PFSK-1 (cell line): ENCODE data around the gene CFAP299.

ENCODE experiments used
- FOXP2 ChIP-seq: optimal IDR thresholded peaks from 2 replicates; pipeline ENCODE3; 2011; ENCODE audit warnings: borderline replicate concordance, control low read depth, inconsistent platforms; ENCODE audit not compliant: insufficient read depth; ENCODE audit errors: extremely low read length, extremely low read depth
- POLR2AphosphoS5 ChIP-seq: IDR thresholded peaks from 2 replicates; pipeline ENCODE4 v1.6.1; 2012; ENCODE audit warnings: low read depth, mild to moderate bottlenecking, control low read depth, low read length, moderate library complexity
- SIN3A ChIP-seq: IDR thresholded peaks from 2 replicates; pipeline ENCODE4 v1.6.1; 2012; ENCODE audit warnings: mild to moderate bottlenecking, low read length, moderate library complexity, borderline replicate concordance; ENCODE audit not compliant: insufficient read depth
- TAF1 ChIP-seq: IDR thresholded peaks from 2 replicates; pipeline ENCODE4 v1.6.1; 2012; ENCODE audit warnings: low read length, control low read depth, borderline replicate concordance; ENCODE audit not compliant: insufficient read depth
- TF ChIP-seq, protein P1 (sequence below), 2 experiments: IDR thresholded peaks; 2 replicates each; pipeline versions ENCODE4 v1.6.1 to v1.8.0; 2011 to 2012; ENCODE audit warnings: low read depth in 2 of 2, low read length in 2 of 2, control low read depth in 1 of 2, inconsistent platforms in 1 of 2, mild to moderate bottlenecking in 1 of 2, moderate library complexity in 1 of 2; ENCODE audit not compliant: insufficient read depth in 1 of 2

CFAP299 gene

DNA sequence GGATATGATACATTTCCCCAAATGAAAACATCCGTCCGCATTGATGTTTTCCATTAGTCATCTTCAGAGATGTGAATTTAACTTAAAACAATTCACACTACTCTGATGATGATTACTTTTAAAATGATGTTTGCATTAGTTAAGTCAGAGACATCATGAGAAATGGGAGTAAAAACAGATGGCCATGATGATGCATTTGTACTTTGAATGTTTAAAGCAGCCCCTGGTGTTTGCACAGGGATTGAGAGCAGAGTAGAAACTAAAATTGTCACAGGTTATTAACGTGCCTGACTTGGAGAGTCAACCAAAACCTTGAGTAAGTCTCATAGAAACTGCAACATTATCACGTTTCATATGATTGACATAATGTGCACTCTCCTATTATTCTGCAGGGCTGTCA lies 117.2 kb downstream of the CFAP299 start:
- TF ChIP-seq SIN3A = no peak
- no peak for TF ChIP-seq POLR2AphosphoS5
- no peak for TF ChIP-seq FOXP2
- TF ChIP-seq, protein P1, sequence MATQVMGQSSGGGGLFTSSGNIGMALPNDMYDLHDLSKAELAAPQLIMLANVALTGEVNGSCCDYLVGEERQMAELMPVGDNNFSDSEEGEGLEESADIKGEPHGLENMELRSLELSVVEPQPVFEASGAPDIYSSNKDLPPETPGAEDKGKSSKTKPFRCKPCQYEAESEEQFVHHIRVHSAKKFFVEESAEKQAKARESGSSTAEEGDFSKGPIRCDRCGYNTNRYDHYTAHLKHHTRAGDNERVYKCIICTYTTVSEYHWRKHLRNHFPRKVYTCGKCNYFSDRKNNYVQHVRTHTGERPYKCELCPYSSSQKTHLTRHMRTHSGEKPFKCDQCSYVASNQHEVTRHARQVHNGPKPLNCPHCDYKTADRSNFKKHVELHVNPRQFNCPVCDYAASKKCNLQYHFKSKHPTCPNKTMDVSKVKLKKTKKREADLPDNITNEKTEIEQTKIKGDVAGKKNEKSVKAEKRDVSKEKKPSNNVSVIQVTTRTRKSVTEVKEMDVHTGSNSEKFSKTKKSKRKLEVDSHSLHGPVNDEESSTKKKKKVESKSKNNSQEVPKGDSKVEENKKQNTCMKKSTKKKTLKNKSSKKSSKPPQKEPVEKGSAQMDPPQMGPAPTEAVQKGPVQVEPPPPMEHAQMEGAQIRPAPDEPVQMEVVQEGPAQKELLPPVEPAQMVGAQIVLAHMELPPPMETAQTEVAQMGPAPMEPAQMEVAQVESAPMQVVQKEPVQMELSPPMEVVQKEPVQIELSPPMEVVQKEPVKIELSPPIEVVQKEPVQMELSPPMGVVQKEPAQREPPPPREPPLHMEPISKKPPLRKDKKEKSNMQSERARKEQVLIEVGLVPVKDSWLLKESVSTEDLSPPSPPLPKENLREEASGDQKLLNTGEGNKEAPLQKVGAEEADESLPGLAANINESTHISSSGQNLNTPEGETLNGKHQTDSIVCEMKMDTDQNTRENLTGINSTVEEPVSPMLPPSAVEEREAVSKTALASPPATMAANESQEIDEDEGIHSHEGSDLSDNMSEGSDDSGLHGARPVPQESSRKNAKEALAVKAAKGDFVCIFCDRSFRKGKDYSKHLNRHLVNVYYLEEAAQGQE (IDR thresholded peaks at IDR 0.05; ENCODE audit: insufficient read depth in 1 of 2, low read depth in 2 of 2, low read length in 2 of 2) = no peak
- no peak for TF ChIP-seq TAF1

DNA sequence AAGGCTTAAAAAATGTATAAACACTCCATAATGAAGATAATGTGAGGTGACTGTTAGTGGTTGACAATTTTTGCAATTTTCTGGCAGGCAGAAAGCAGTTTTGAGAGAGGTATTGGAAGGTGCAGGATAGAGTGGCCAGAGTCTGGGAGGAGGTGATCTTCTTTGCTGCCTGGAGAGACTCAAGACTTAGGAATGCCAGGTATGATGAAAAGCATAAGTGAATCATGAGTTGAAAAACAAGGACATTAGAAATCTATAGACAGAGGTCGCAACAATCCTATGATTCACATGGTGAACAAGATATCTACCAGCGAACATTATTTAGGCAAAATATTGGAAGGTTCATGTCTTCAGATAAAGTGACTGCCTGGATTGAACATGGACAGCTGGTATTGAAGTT lies 118.5 kb downstream of the CFAP299 start:
- TF ChIP-seq FOXP2 (no peak), SIN3A (no peak)

DNA sequence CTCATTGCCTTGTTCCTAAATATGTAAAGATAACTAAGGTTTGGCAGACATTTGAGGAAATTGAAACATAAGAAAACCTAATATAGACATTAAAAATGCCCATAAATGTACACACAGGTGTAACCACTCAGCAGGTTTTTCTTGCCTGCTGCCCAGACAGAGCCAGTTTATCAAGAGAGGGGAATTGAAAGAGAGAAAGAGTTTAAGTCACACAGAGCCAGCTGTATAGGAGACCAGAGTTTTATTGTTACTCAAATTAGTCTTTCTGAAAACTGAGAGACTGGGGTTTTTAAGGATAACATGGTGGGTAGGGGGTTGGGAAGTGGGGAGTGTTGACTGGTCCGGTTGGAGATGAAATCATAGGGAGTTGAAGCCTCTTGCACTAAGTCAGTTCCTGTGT lies 119.0 kb downstream of the CFAP299 start:
- no peak for TF ChIP-seq TAF1
- TF ChIP-seq, protein P1 (IDR thresholded peaks at IDR 0.05; ENCODE audit: insufficient read depth in 1 of 2, low read depth in 2 of 2, low read length in 2 of 2) = no peak
- TF ChIP-seq FOXP2 = no peak
- TF ChIP-seq POLR2AphosphoS5 = no peak
- TF ChIP-seq SIN3A = no peak

DNA sequence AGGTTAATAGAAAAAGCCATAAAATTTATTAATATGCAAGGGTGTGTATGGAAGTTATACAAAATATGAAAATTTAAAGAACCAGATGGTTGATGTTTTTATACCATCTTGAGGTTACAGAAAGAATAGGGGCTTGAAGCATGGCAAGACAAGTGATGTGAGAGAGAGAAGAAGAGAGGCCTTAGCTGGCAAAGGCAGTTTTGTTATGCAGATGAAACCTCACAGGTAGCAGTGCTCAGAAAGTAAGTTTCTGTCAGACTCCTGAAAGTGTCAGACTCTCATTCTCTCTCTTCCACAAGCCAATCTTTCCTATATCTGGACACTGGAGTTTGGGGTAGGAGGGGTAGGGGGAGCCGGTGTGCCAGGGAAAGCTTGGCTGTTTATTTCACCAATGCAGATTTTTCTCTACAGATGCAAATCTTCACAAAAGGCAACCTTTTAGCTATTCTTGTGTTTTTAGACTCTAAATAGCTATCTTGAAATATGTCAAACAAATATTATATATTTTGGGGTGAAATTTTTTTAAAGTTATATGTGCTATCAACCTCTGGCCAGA lies 124.5 kb downstream of the CFAP299 start:
- TF ChIP-seq, protein P1 (IDR thresholded peaks at IDR 0.05; ENCODE audit: insufficient read depth in 1 of 2, low read depth in 2 of 2, low read length in 2 of 2) = no peak
- no peak for TF ChIP-seq POLR2AphosphoS5
- TF ChIP-seq TAF1 = no peak
- TF ChIP-seq SIN3A = no peak
- TF ChIP-seq FOXP2 = no peak

DNA sequence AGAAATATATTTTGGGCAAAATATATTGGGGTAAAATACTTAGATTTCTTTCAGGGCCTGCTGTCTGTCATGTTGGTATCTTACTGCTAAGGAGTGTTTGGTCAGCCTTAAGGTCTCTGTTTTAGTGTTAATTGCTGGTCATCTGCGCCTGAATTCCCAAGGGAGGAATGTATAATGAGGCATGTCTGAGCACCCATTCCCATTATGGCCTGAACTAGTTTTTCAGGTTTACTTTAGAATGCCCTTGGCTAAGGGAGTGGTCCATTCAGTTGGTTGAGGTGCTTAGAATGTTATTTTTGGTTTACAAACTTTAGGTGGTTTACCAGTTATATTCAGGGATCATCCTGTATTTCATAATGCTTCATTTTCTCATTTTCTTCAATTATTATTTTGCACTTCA lies 125.9 kb downstream of the CFAP299 start:
- TF ChIP-seq SIN3A (no peak), TAF1 (no peak), POLR2AphosphoS5 (no peak)
- TF ChIP-seq, protein P1 (IDR thresholded peaks at IDR 0.05; ENCODE audit: insufficient read depth in 1 of 2, low read depth in 2 of 2, low read length in 2 of 2) = no peak
